Measurements from ENCODE around the gene MBOAT1.
A peak's percentile ranks its signal among the peaks of the same experiment; 100 is the strongest.
"Not testable (repeated sequence)": the region's sequence is repeated elsewhere in the genome, so short reads cannot be mapped to it uniquely, and the experiment has no call there.

The MBOAT1 gene

GRCh38 chr6:20212392-20213111, at the start of gene MBOAT1:
Gene MBOAT1, minus strand, starts transcription at chr6:20212469. Its CDS starts 235 bp downstream, at chr6:20212234.
- peak; percentile 58 to 66 for DNase-seq (ENCODE audit: low read depth in 2 of 2)

- DNase-seq (ENCODE audit: low read depth in 2 of 2), result no peak
Observed at GRCh38 chr6:20261685-20262084, 49.4 kb upstream of the MBOAT1 start.

- DNase-seq (ENCODE audit: low read depth in 2 of 2), result no peak
Observed at GRCh38 chr6:20260360-20260759, 48.1 kb upstream of the MBOAT1 start.

- no peak for DNase-seq (ENCODE audit: low read depth in 2 of 2)
Observed at GRCh38 chr6:20259316-20260049, 47.2 kb upstream of the MBOAT1 start.

DNA sequence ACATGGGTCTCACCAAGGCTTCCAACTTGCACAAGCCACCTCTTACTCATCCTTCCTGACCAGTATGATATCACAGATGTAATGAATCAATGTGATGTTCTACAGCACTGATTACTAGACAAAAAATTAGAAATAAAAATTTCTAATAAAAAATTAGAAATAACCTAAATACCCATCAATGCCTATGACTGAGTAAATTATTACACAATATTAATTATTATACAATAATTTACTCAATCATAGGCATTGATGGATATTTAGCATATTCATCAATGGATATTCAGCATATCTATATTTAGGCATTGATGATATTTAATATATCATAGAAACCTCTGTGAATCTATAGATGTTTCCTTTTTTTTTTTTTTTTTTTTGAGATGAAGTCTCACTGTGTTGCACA, 43.2 kb upstream of the MBOAT1 start:
- no peak for DNase-seq (ENCODE audit: low read depth in 2 of 2)

DNA sequence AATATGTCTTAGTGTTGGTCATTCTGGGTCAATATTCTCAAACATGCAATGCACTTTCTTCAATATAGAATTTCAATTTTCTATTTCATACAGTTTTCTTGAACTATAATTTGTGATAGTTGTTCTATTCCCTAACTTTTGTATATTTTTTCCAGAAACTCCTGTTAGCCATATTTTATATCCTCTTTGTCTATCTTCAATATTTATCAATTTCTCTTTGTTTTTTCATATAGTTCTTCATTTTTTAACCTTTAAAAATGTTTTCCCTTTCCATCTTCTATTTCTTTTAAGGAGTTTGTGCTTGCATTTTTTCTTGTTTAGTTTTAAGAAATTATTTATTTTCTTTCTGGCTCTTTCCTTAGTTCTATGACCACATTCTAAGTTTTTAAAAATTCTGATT, 42.0 kb upstream of the MBOAT1 start:
- DNase-seq (ENCODE audit: low read depth in 2 of 2), result no peak

- no peak for DNase-seq (ENCODE audit: low read depth in 2 of 2)
Observed at GRCh38 chr6:20253021-20253420, 40.8 kb upstream of the MBOAT1 start.

GRCh38 chr6:20252311-20252710, 40.0 kb upstream of the MBOAT1 start:
- no peak for DNase-seq (ENCODE audit: low read depth in 2 of 2)

DNA sequence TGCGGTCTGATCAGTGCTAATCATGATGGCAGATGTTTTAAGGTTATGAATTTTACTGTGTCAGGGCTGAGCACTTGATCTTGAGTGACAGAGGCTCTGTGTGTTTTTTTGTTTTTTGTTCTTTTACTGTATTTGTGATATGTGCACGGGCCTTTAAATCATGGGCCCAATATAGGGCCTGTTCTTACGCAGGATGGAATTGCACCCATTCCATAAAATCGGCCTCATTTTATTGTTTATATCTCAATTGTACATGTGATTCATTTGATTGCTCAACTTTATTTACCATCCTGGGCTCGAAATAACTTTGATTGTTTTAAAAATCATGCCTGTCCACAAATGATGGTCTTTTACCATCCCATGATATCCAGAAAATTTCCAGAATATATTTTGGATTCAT, 39.3 kb upstream of the MBOAT1 start:
- DNase-seq (ENCODE audit: low read depth in 2 of 2), result no peak

GRCh38 chr6:20246125-20246524, 33.9 kb upstream of the MBOAT1 start:
- DNase-seq (ENCODE audit: low read depth in 2 of 2), result no peak

GRCh38 chr6:20244807-20245681, 32.8 kb upstream of the MBOAT1 start:
- DNase-seq (ENCODE audit: low read depth in 2 of 2), result not testable (repeated sequence)

- no peak for DNase-seq (ENCODE audit: low read depth in 2 of 2)
Observed at GRCh38 chr6:20243288-20243687, 31.0 kb upstream of the MBOAT1 start.

GRCh38 chr6:20242397-20242796, 30.1 kb upstream of the MBOAT1 start:
- no peak for DNase-seq (ENCODE audit: low read depth in 2 of 2)

- no peak for DNase-seq (ENCODE audit: low read depth in 2 of 2)
Observed at GRCh38 chr6:20241102-20241501, 28.8 kb upstream of the MBOAT1 start.

DNA sequence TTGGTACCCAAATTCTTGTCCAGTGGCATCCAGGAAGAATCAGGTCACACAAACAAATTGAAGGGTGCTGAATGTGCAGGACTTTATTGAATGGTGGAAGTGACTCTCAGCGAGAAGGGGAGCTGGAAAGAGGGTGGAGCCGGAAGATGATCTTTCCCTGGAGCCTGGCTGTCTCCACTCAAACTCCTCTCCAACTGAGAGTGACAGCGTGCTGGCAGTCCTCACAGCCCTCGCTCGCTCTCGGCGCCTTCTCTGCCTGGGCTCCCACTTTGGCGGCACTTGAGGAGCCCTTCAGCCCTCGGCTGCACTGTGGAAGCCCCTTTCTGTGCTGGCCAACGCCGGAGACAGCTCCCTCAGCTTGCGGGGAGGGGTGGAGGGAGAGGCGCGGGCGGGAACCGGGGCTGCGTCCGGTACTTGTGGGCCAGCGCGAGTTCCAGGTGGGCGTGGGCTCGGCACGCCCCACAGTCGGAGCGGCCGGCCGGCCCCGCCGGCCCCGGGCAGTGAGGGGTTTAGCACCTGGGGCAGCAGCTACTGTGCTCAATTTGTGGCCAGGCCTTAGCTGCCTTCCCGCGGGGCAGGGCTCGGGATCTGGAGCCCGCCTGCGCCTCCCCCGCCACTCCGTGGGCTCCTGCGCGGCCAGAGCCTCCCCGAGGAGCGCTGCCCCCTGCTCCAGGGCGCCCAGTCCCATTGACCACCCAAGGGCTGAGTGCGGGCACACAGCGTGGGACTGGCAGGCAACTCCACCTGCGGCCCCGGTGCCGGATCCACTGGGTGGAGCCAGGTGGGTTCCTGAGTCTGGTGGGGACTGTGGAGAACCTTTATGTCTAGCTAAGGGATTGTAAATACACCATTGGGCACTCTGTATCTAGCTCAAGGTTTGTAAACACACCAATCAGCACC, 26.7 kb upstream of the MBOAT1 start:
- no peak for DNase-seq (ENCODE audit: low read depth in 2 of 2)

DNA sequence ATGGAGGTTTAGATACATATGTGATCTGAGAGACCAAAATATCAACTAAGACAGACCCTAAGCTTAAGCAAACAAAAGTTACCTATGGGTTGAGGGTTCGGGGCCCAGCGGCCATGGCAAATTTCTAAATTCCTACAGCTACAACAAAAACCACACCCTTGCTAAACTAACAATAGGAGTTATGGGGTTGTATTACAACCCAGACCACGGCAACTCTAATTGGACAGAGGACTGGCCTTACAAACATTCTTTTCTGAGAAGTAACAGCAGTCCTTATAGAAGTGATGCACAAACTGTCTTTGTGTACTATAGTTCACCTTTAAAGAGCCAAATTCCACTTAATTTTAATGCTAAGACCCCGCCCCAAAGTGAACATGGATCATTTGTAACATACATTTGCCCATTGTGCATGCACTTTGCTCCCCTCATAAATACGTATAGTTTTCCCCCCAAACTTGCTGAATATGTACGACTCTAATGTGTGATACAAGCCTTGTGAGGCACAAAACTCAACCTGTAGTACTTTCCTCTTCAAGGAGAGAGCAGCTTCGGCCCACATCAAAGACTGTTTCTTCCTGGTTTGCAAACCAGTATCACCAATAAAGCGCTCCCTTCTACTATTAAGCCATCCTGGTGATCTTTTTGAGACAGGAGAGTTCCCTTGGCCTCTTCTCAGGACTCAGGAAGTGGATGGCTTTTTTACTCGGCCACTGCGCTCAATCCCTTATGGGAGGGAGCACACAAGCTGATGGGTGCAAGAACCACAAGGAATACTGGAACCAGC, 25.6 kb upstream of the MBOAT1 start:
- DNase-seq (ENCODE audit: low read depth in 2 of 2), result no peak

DNA sequence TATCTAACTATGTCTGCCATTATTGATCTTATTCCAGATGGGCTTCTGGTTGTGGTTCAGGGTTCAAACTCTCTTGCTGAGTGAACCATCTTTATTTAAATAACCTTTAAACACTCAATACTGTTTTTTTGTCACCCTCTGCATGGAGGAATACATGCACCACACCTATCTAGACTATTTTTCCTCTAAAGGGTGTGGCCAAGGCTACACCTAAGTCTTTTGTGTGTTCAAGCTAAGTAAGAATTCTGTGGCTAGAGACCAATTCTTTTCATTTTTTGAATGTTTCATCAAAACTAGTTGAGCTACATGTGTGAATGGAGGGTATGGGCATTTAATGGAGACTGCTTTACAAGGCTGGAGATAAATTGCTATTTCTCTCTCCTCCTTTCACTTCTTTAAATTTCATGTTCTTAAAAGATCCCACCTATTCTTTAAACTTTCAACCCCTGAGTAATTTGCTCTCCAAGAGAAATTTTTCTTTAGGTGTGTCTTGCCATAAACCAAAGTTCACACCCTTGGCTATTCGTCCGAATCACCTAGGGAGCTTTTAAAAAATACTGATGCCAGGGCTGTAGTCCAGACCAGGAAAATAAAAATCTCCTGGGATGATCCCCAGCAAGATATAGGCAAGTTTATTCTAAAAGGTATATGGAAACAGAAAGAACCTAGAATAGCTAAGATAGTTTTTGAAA, 24.8 kb upstream of the MBOAT1 start:
- DNase-seq (ENCODE audit: low read depth in 2 of 2), result no peak

GRCh38 chr6:20236344-20236743, 24.1 kb upstream of the MBOAT1 start:
- no peak for DNase-seq (ENCODE audit: low read depth in 2 of 2)

- DNase-seq (ENCODE audit: low read depth in 2 of 2), result no peak
Observed at GRCh38 chr6:20235041-20235440, 22.8 kb upstream of the MBOAT1 start.

DNA sequence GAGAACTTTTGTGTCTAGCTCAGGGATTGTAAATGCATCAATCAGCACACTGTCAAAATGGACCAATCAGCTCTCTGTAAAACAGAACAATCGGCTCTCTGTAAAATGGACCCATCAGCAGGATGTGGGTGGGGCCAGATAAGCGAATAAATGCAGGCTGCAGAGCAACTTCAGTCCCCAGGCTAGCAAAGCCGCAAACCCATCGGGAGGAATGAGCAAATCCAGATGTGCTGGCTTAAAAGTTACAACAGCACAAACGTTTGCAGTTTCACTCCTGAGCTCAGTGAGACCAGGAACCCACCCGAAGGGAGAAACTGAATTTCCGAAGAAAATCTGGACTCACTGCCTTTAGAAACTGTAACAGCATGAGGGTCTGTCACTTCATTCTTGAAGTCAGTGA, 21.9 kb upstream of the MBOAT1 start:
- no peak for DNase-seq (ENCODE audit: low read depth in 2 of 2)

All from stimulated activated CD8-positive, alpha-beta memory T cell treated with anti-CD3 and anti-CD28 coated beads, Interleukin-15, amount 100 ng/mL, for 48 hours (primary cell).